SK-N-SH treated with all-trans-retinoic acid at 6 μM for 48 hours (cell line): ENCODE results near the gene SUN2.

Experiments used
- ATAC-seq: fragments of 200-7000 bp; cut with Tn5 transposase; 3 replicates; pipeline ENCODE4 v1.9.1; 2020; ENCODE audit warnings: mild to moderate bottlenecking, moderate library complexity
- ARNTL ChIP-seq: fragments of 450-650 bp; formaldehyde crosslinking; IDR thresholded peaks from 2 replicates; pipeline ENCODE4 v1.5.0; 2020; ENCODE audit warnings: low read depth, mild to moderate bottlenecking, moderate library complexity, borderline replicate concordance
- BACH2 ChIP-seq: fragments of 250-450 bp; sonication (Bioruptor Pico); IDR thresholded peaks from 2 replicates; pipeline ENCODE4 v1.9.0; 2021; ENCODE audit warnings: mild to moderate bottlenecking, borderline replicate concordance
- CREB5 ChIP-seq: fragments of 250-450 bp; sonication (Bioruptor Pico); IDR thresholded peaks from 2 replicates; pipeline ENCODE4 v1.5.1; 2020; ENCODE audit warnings: low read depth, mild to moderate bottlenecking, moderate library complexity
- CSDC2 ChIP-seq: fragments of 250-450 bp; sonication (Bioruptor Pico); IDR thresholded peaks from 2 replicates; pipeline ENCODE4 v1.5.0; 2020; ENCODE audit warnings: mild to moderate bottlenecking, moderate library complexity
- CSRNP3 ChIP-seq: fragments of 250-450 bp; sonication (Bioruptor Pico); IDR thresholded peaks from 2 replicates; pipeline ENCODE4 v1.5.1; 2021; ENCODE audit warnings: mild to moderate bottlenecking, moderate library complexity
- ESRRG ChIP-seq: fragments of 250-450 bp; sonication (Bioruptor Pico); IDR thresholded peaks from 2 replicates; pipeline ENCODE4 v1.6.1; 2021; ENCODE audit warnings: mild to moderate bottlenecking
- GLIS3 ChIP-seq: fragments of 250-450 bp; sonication (Bioruptor Pico); IDR thresholded peaks from 2 replicates; pipeline ENCODE4 v1.5.0; 2020; ENCODE audit warnings: mild to moderate bottlenecking, moderate library complexity
- OSR1 ChIP-seq: fragments of 250-450 bp; sonication (Bioruptor Pico); IDR thresholded peaks from 2 replicates; pipeline ENCODE4 v1.8.0; 2022; ENCODE audit warnings: moderate library complexity, mild to moderate bottlenecking, inconsistent platforms
- PPARA ChIP-seq: fragments of 250-450 bp; sonication (Bioruptor Pico); IDR thresholded peaks from 2 replicates; pipeline ENCODE4 v1.5.0; 2020; ENCODE audit warnings: mild to moderate bottlenecking, borderline replicate concordance
- RARB ChIP-seq: fragments of 250-450 bp; sonication (Bioruptor Pico); IDR thresholded peaks from 2 replicates; pipeline ENCODE4 v1.8.0; 2021; ENCODE audit warnings: mild to moderate bottlenecking, moderate library complexity
- SNAI2 ChIP-seq: fragments of 250-450 bp; sonication (Bioruptor Pico); IDR thresholded peaks from 2 replicates; pipeline ENCODE4 v1.5.0; 2020; ENCODE audit warnings: mild to moderate bottlenecking, moderate library complexity
- TCF4 ChIP-seq: fragments of 250-450 bp; sonication (Bioruptor Pico); IDR thresholded peaks from 2 replicates; pipeline ENCODE4 v1.8.0; 2021; ENCODE audit warnings: mild to moderate bottlenecking, moderate library complexity, borderline replicate concordance
- TOX ChIP-seq: fragments of 250-450 bp; sonication (Bioruptor Pico); IDR thresholded peaks from 2 replicates; pipeline ENCODE4 v1.8.0; 2021; ENCODE audit warnings: mild to moderate bottlenecking, moderate library complexity, borderline replicate concordance
- TSHZ2 ChIP-seq: fragments of 250-450 bp; sonication (Bioruptor Pico); IDR thresholded peaks from 2 replicates; pipeline ENCODE4 v1.5.0; 2020; ENCODE audit warnings: mild to moderate bottlenecking, moderate library complexity
- ZC3H10 ChIP-seq: fragments of 250-450 bp; sonication (Bioruptor Pico); IDR thresholded peaks from 2 replicates; pipeline ENCODE4 v1.5.1; 2021; ENCODE audit warnings: mild to moderate bottlenecking, moderate library complexity
- ZFP3 ChIP-seq: fragments of 250-450 bp; sonication (Bioruptor Pico); IDR thresholded peaks from 2 replicates; pipeline ENCODE4 v1.5.0; 2020; ENCODE audit warnings: mild to moderate bottlenecking, moderate library complexity
- ZFP30 ChIP-seq: fragments of 450-650 bp; formaldehyde crosslinking; IDR thresholded peaks from 2 replicates; pipeline ENCODE4 v1.5.0; 2022; ENCODE audit warnings: mild to moderate bottlenecking, moderate library complexity
- ZNF565 ChIP-seq: fragments of 450-650 bp; formaldehyde crosslinking; conservative IDR thresholded peaks from 2 replicates; pipeline ENCODE4 v1.5.0; 2020; ENCODE audit warnings: low read depth, mild to moderate bottlenecking, moderate library complexity
- ZNF70 ChIP-seq: fragments of 450-650 bp; formaldehyde crosslinking; IDR thresholded peaks from 2 replicates; pipeline ENCODE4 v1.5.0; 2020; ENCODE audit warnings: mild to moderate bottlenecking, moderate library complexity
- ZNF8 ChIP-seq: fragments of 450-650 bp; formaldehyde crosslinking; IDR thresholded peaks from 2 replicates; pipeline ENCODE4 v1.5.0; 2020; ENCODE audit warnings: mild to moderate bottlenecking, moderate library complexity
- TF ChIP-seq, protein P1 (sequence below): fragments of 250-450 bp; sonication (Bioruptor Pico); IDR thresholded peaks from 2 replicates; pipeline ENCODE4 v1.8.0; 2021; ENCODE audit warnings: low read depth, mild to moderate bottlenecking, moderate library complexity, borderline replicate concordance
- TF ChIP-seq, protein P2 (sequence below): fragments of 250-450 bp; sonication (Bioruptor Pico); IDR thresholded peaks from 2 replicates; pipeline ENCODE4 v1.8.0; 2020; ENCODE audit warnings: mild to moderate bottlenecking, moderate library complexity, borderline replicate concordance

Gene SUN2

GRCh38 chr22:38793317-38793716, 37.5 kb upstream of the SUN2 start:
- TF ChIP-seq ZNF70 (CRISPR knock-in tag) (no peak), CREB5 (no peak), BACH2 (CRISPR knock-in tag) (no peak), ESRRG (no peak), ZNF565 (CRISPR knock-in tag) (no peak), CSDC2 (no peak), TSHZ2 (CRISPR knock-in tag) (no peak), ZC3H10 (CRISPR knock-in tag) (no peak), ZNF8 (CRISPR knock-in tag) (no peak), ARNTL (CRISPR knock-in tag) (no peak), ZFP30 (CRISPR knock-in tag) (no peak), GLIS3 (no peak), TCF4 (no peak), OSR1 (CRISPR knock-in tag) (no peak), CSRNP3 (CRISPR knock-in tag) (no peak), RARB (CRISPR knock-in tag) (no peak), ZFP3 (no peak)
- TF ChIP-seq, protein P1, sequence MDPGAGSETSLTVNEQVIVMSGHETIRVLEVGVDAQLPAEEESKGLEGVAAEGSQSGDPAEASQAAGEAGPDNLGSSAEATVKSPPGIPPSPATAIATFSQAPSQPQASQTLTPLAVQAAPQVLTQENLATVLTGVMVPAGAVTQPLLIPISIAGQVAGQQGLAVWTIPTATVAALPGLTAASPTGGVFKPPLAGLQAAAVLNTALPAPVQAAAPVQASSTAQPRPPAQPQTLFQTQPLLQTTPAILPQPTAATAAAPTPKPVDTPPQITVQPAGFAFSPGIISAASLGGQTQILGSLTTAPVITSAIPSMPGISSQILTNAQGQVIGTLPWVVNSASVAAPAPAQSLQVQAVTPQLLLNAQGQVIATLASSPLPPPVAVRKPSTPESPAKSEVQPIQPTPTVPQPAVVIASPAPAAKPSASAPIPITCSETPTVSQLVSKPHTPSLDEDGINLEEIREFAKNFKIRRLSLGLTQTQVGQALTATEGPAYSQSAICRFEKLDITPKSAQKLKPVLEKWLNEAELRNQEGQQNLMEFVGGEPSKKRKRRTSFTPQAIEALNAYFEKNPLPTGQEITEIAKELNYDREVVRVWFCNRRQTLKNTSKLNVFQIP (CRISPR knock-in tag), result no peak
- ATAC-seq, result no peak

DNA sequence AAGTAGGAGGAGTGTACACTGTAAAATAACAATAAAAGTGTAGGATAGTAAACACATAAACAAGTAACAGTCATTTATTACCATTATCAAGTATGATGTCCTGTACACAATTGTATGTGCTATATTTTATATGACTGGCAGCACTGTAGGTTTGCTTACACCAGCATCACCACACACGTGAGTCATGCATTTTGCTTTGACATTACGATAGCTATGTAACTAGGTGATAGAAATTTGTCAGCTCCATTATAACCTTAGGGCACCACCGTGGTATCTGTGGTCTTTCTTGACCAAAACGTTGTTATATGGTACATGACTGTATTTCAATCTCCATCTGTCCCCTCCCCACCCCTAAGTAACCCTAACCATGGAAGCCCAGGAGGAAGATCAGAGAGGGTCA, 37.0 kb upstream of the SUN2 start:
- ATAC-seq, result no peak
- no peak for TF ChIP-seq TSHZ2 (CRISPR knock-in tag)
- no peak for TF ChIP-seq TCF4
- TF ChIP-seq, protein P2, sequence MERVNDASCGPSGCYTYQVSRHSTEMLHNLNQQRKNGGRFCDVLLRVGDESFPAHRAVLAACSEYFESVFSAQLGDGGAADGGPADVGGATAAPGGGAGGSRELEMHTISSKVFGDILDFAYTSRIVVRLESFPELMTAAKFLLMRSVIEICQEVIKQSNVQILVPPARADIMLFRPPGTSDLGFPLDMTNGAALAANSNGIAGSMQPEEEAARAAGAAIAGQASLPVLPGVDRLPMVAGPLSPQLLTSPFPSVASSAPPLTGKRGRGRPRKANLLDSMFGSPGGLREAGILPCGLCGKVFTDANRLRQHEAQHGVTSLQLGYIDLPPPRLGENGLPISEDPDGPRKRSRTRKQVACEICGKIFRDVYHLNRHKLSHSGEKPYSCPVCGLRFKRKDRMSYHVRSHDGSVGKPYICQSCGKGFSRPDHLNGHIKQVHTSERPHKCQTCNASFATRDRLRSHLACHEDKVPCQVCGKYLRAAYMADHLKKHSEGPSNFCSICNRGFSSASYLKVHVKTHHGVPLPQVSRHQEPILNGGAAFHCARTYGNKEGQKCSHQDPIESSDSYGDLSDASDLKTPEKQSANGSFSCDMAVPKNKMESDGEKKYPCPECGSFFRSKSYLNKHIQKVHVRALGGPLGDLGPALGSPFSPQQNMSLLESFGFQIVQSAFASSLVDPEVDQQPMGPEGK, result no peak
- no peak for TF ChIP-seq CREB5
- TF ChIP-seq ZNF8 (CRISPR knock-in tag), result no peak
- no peak for TF ChIP-seq ESRRG
- TF ChIP-seq, protein P1 (CRISPR knock-in tag), result no peak
- TF ChIP-seq RARB (CRISPR knock-in tag), result no peak
- TF ChIP-seq CSDC2, result no peak
- TF ChIP-seq TOX (CRISPR knock-in tag), result no peak
- no peak for TF ChIP-seq SNAI2 (CRISPR knock-in tag)
- TF ChIP-seq PPARA (CRISPR knock-in tag), result no peak
- no peak for TF ChIP-seq ZNF70 (CRISPR knock-in tag)
- TF ChIP-seq ZFP3, result no peak
- no peak for TF ChIP-seq GLIS3
- no peak for TF ChIP-seq ZFP30 (CRISPR knock-in tag)
- TF ChIP-seq BACH2 (CRISPR knock-in tag), result no peak
- TF ChIP-seq CSRNP3 (CRISPR knock-in tag), result no peak
- TF ChIP-seq, all 23 proteins: peak for 0
